ENCODE data around the gene SFT2D3. TPM values are rescaled to one million over a fixed set of nuclear protein-coding genes. Genes with fewer than 3 reads are reported as not detected.

The SFT2D3 gene
- total RNA-seq, 3 donors from 2014 or later (not counting 1 experiment from before 2014, with no cell fraction given), result 5.5 to 6.6 (median 6.4) TPM

- peak; percentile 15 for DNase-seq
- peaks cover 19% of the 10 kb centered on the region for H3K27me3 ChIP-seq (ENCODE audit: control insufficient read depth, insufficient read depth, low read length)
Observed at GRCh38 chr2:127675331-127676261, 25.7 kb upstream of the SFT2D3 start, which contains the start of gene LIMS2. Gene LIMS2, minus strand, starts transcription at chr2:127675530. Its CDS starts 506 bp downstream, at chr2:127675024.

GRCh38 chr2:127676906-127677305, 24.4 kb upstream of the SFT2D3 start:
- WGBS (ENCODE audit: insufficient coverage), result 100% methylated on average over 2 of the region's 2 CpGs
- H3K4me3 Mint-ChIP-seq, result no peak overlapping the region
- Histone ChIP-seq H3K4me3 (ENCODE audit: low read length) (no peak overlapping the region), H3K36me3 (ENCODE audit: control insufficient read depth, insufficient read depth, low read length) (no peaks in the 10 kb centered on the region), H3K27ac (ENCODE audit: low read length) (no peak overlapping the region), H3K9me3 (ENCODE audit: control insufficient read depth, insufficient read depth, low read length) (no peaks in the 10 kb centered on the region), H3K27me3 (ENCODE audit: control insufficient read depth, insufficient read depth, low read length) (peaks cover 19% of the 10 kb centered on the region), H3K4me1 (ENCODE audit: control insufficient read depth, insufficient read depth, low read length) (peaks cover 16% of the 10 kb centered on the region)
- ATAC-seq, result no peak
- DNase-seq, result peak in 1 of 2 donors; percentile 10
- TF ChIP-seq CTCF (IDR thresholded peaks at IDR 0.05), result no peak
- no peaks in the 10 kb centered on the region for H3K9me3 Mint-ChIP-seq
- H3K27me3 Mint-ChIP-seq (ENCODE audit: low read depth in 2 of 2), result peaks cover 48 to 70% of the 10 kb centered on the region in 2 donors
- no peak overlapping the region for H3K27ac Mint-ChIP-seq
- intact Hi-C loops (cut with micrococcal nuclease), result no loop called here
- no peaks in the 10 kb centered on the region for H3K36me3 Mint-ChIP-seq
- peaks cover 5 to 9% of the 10 kb centered on the region in 2 donors for H3K4me1 Mint-ChIP-seq

More at GRCh38 chr2:127675331-127676261, 25.7 kb upstream of the SFT2D3 start, which contains the start of gene LIMS2:
- intact Hi-C loops (cut with micrococcal nuclease), result no loop called here
- Histone ChIP-seq H3K27ac (ENCODE audit: low read length) (no peak within 1 kb of the TSS), H3K36me3 (ENCODE audit: control insufficient read depth, insufficient read depth, low read length) (no peaks in the 10 kb centered on the region), H3K4me1 (ENCODE audit: control insufficient read depth, insufficient read depth, low read length) (peaks cover 12% of the 10 kb centered on the region), H3K4me3 (ENCODE audit: low read length) (no peak within 1 kb of the TSS), H3K9me3 (ENCODE audit: control insufficient read depth, insufficient read depth, low read length) (no peaks in the 10 kb centered on the region)
- Mint-ChIP-seq H3K4me1 (peaks cover 5% of the 10 kb centered on the region in 2 donors), H3K36me3 (no peaks in the 10 kb centered on the region), H3K9me3 (no peaks in the 10 kb centered on the region), H3K4me3 (peak within 1 kb of the TSS; percentile 85), H3K27ac (no peak within 1 kb of the TSS), H3K27me3 (ENCODE audit: low read depth in 2 of 2) (peaks cover 47 to 71% of the 10 kb centered on the region in 2 donors)
- ATAC-seq, result peak in 2 of 3 donors; percentile 52 to 60
- no peak for TF ChIP-seq CTCF (IDR thresholded peaks at IDR 0.05)
- 12% methylated on average over 48 of the region's 56 CpGs for WGBS (ENCODE audit: insufficient coverage)

- Histone ChIP-seq H3K4me1 (ENCODE audit: control insufficient read depth, insufficient read depth, low read length) (peaks cover 16% of the 10 kb centered on the region), H3K27me3 (ENCODE audit: control insufficient read depth, insufficient read depth, low read length) (peaks cover 16% of the 10 kb centered on the region), H3K9me3 (ENCODE audit: control insufficient read depth, insufficient read depth, low read length) (no peaks in the 10 kb centered on the region), H3K36me3 (ENCODE audit: control insufficient read depth, insufficient read depth, low read length) (no peaks in the 10 kb centered on the region), H3K4me3 (ENCODE audit: low read length) (no peak overlapping the region), H3K27ac (ENCODE audit: low read length) (no peak overlapping the region)
- Mint-ChIP-seq H3K27ac (no peak overlapping the region), H3K27me3 (ENCODE audit: low read depth in 2 of 2) (peaks cover 37 to 54% of the 10 kb centered on the region in 2 donors), H3K4me1 (peaks cover 5 to 9% of the 10 kb centered on the region in 2 donors), H3K4me3 (no peak overlapping the region), H3K9me3 (no peaks in the 10 kb centered on the region), H3K36me3 (no peaks in the 10 kb centered on the region)
- WGBS (ENCODE audit: insufficient coverage), result 84% methylated on average over 10 of the region's 10 CpGs
- no peak for TF ChIP-seq CTCF (IDR thresholded peaks at IDR 0.05)
- DNase-seq, result no peak
- no peak for ATAC-seq
- intact Hi-C loops (cut with micrococcal nuclease), result no loop called here
Observed at GRCh38 chr2:127678531-127678930, 22.8 kb upstream of the SFT2D3 start.
